Measurements from ENCODE around the gene DDIT3. TPM values are rescaled to one million over a fixed set of nuclear protein-coding genes. Genes with fewer than 3 reads are reported as not detected.

Gene DDIT3
- total and polyA plus RNA-seq, 2 of the 4 experiments (the other 2 are of a cell fraction): 19.4 to 54.4 TPM

DNA sequence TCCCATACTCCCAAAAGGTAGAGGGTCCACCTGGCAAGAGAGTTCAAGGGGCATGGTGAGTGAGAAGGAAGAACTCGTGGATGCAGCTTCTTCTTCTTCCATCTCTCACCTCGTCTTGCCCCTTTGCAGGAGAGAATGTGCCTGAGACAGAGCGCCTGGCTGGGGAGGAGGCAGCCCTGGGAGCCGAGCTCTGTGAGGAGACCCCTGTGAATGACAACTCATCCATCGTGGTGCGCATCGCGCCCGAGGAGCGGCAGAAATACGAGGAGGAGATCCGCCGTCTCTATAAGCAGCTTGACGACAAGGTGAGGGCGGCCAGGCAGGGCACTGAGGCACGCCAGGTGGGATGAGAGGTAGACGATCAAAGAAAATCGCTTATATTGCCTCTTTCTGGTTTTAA is 49.5 kb upstream of the DDIT3 start:
- ATAC-seq (ENCODE audit: low read depth) (no peak), DNase-seq (no peak)
- Histone ChIP-seq H2BK120ac (ENCODE audit: low read depth, low read length) (no peak overlapping the region), H4K5ac (ENCODE audit: low read depth, low read length) (no peak overlapping the region), H3K9me1 (ENCODE audit: insufficient read depth, low read length) (no peaks in the 10 kb centered on the region), H2AK5ac (ENCODE audit: low read depth, low read length) (no peak overlapping the region), H3K9me3 (ENCODE audit: control insufficient read depth, insufficient read depth, low read length) (no peaks in the 10 kb centered on the region), H3K4me1 (ENCODE audit: control insufficient read depth, insufficient read depth, low read length) (no peaks in the 10 kb centered on the region), H3K27me3 (ENCODE audit: control insufficient read depth, insufficient read depth, low read length) (peaks cover 11% of the 10 kb centered on the region), H3K18ac (ENCODE audit: low read depth, low read length) (no peak overlapping the region), H3K4ac (ENCODE audit: low read depth, low read length) (no peak overlapping the region), H3K9ac (ENCODE audit: low read depth, low read length) (no peak overlapping the region), H2BK5ac (ENCODE audit: low read depth, low read length, poor library complexity, severe bottlenecking) (no peak overlapping the region), H2BK20ac (ENCODE audit: low read depth, low read length) (no peak overlapping the region), H2AFZ (replicated peaks; ENCODE audit: low read length, poor library complexity) (no peak overlapping the region), H4K8ac (ENCODE audit: low read depth in 2 of 2, low read length in 2 of 2) (no peak overlapping the region), H3K56ac (ENCODE audit: extremely low read depth, insufficient read depth, low read length) (no peak overlapping the region), H3K23ac (ENCODE audit: low read depth, low read length) (no peak overlapping the region), H3K79me1 (ENCODE audit: low read depth in 1 of 2, low read length in 2 of 2) (no peaks in the 10 kb centered on the region), H2BK15ac (ENCODE audit: low read depth, low read length) (no peak overlapping the region), H3K4me3 (ENCODE audit: insufficient read depth, low read depth, low read length) (no peak overlapping the region), H3K36me3 (ENCODE audit: control insufficient read depth, insufficient read depth, low read length) (no peaks in the 10 kb centered on the region), H4K91ac (ENCODE audit: insufficient read depth, low read depth, low read length) (no peak overlapping the region), H3K27ac (ENCODE audit: insufficient read depth, low read length) (no peak overlapping the region), H3K14ac (replicated peaks; ENCODE audit: low read depth, low read length) (no peak overlapping the region), H4K20me1 (ENCODE audit: insufficient read depth, low read length) (no peaks in the 10 kb centered on the region), H2AK9ac (replicated peaks; ENCODE audit: low read depth, low read length, poor library complexity) (peak overlapping the region; percentile 7), H3K4me2 (ENCODE audit: low read depth, low read length) (no peak overlapping the region)
- TF ChIP-seq RCOR1 (IDR thresholded peaks at IDR 0.05; ENCODE audit: insufficient replicate concordance, low read length): no peak
- intact Hi-C loops (cut with micrococcal nuclease) (loop anchor here (10.0 kb wide), 1 partner anchor 1295 kb away; no protein-coding TSS in a partner anchor), in situ Hi-C loops (cut with MboI; ENCODE audit: low sequenced_read_pairs) (no loop called here), dilution Hi-C loops (cut with HindIII; ENCODE audit: low sequenced_read_pairs, unreplicated experiment) (loop anchor here (25.0 kb wide), 1 partner anchor 92 kb away; no protein-coding TSS in a partner anchor)
- BruUV-seq (replicated peaks): no TSS peak
- 93% methylated on average over 6 of the region's 18 CpGs; no CpG with 5 or more reads in 1 of the 2 experiments for WGBS, 2 experiments (ENCODE audit: extremely low coverage in 2 of 2, insufficient read length in 1 of 2)
- ChIA-PET CTCF (no interaction called here), POLR2A (ENCODE audit: unreplicated experiment) (interaction anchor here (0.6 kb wide), 1 partner anchor 34 kb away, joined by 6 read pairs; no protein-coding TSS in a partner anchor)

All from IMR-90 (cell line).